ENCODE measurements around the gene SF1. TPM values are rescaled to one million over a fixed set of nuclear protein-coding genes. Genes with fewer than 3 reads are reported as not detected.

Gene SF1
- total and polyA plus RNA-seq, 9 of the 15 experiments (the other 6 are each of a cell fraction or from before 2014, with no cell fraction given): 13.1 to 334 (median 111) TPM

- TF ChIP-seq UBTF (IDR thresholded peaks at IDR 0.05; ENCODE audit: borderline replicate concordance in 1 of 2, low read depth in 2 of 2, low read length in 2 of 2): 0 out of 4 replicates have a peak, but pooled peaks of 1 of the 2 experiments have one; percentile 41
- TF ChIP-seq NFRKB (IDR thresholded peaks at IDR 0.05; ENCODE audit: low read depth): peak; percentile 44; the same call in 1 of the 2 replicates
- TF ChIP-seq ZC3H11A (IDR thresholded peaks at IDR 0.05; ENCODE audit: low read depth, low read length): no peak; the same call in 1 of the 2 replicates
- TF ChIP-seq TAF9B (IDR thresholded peaks at IDR 0.05; ENCODE audit: partially characterized antibody): peak; percentile 11
- no peak for TF ChIP-seq E2F5 (CRISPR knock-in tag; IDR thresholded peaks at IDR 0.05)
- TF ChIP-seq TAF1 (IDR thresholded peaks at IDR 0.05; ENCODE audit: control insufficient read depth, extremely low read depth, insufficient read depth, low read length, severe bottlenecking): peak; percentile 81
- no peak for TF ChIP-seq SMARCB1 (IDR thresholded peaks at IDR 0.05; ENCODE audit: insufficient read length, low read depth)
- TF ChIP-seq CREB1 (IDR thresholded peaks at IDR 0.05): peak; percentile 74
- peak; percentile 82 for TF ChIP-seq CREB1 (CRISPR knock-in tag; IDR thresholded peaks at IDR 0.05)
- no peak for TF ChIP-seq RBM34 (IDR thresholded peaks at IDR 0.05; ENCODE audit: borderline replicate concordance, insufficient read depth, low read length)
- TF ChIP-seq ZBED1 (IDR thresholded peaks at IDR 0.05): peak; percentile 79; the same call in 1 of the 2 replicates
- 0 out of 4 replicates have a peak, but pooled peaks have one; percentile 14 to 36 for TF ChIP-seq SIN3A (IDR thresholded peaks at IDR 0.05; ENCODE audit: borderline replicate concordance in 2 of 2, control insufficient read depth in 1 of 2, low read depth in 2 of 2, low read length in 2 of 2)
- no peak for TF ChIP-seq MAFG (tag; conservative IDR thresholded peaks at IDR 0.05)
- no peak for TF ChIP-seq NFE2L1 (tag; IDR thresholded peaks at IDR 0.05; ENCODE audit: borderline replicate concordance, low read depth)
- TF ChIP-seq NR2C1 (IDR thresholded peaks at IDR 0.05): peak; percentile 60; the same call in 1 of the 2 replicates
- TF ChIP-seq NR2C1 (tag; IDR thresholded peaks at IDR 0.05): peak; percentile 33; the same call in 1 of the 2 replicates
- TF ChIP-seq ZBTB12 (CRISPR knock-in tag; IDR thresholded peaks at IDR 0.05): peak; percentile 70
- TF ChIP-seq NR2C2 (CRISPR knock-in tag; IDR thresholded peaks at IDR 0.05): no peak
- peak; percentile 92 for TF ChIP-seq NR2C2 (tag; IDR thresholded peaks at IDR 0.05)
- TF ChIP-seq HMGN3 (IDR thresholded peaks at IDR 0.05; ENCODE audit: borderline replicate concordance, extremely low read depth, insufficient read length, low read depth, low read length): no peak
- peak; percentile 64 for TF ChIP-seq FOS (IDR thresholded peaks at IDR 0.05; ENCODE audit: extremely low read depth, insufficient read length)
- peak; percentile 37; the same call in 1 of the 2 replicates for TF ChIP-seq PHF8 (IDR thresholded peaks at IDR 0.05; ENCODE audit: borderline replicate concordance, low read length)
- peak; percentile 90 for TF ChIP-seq GABPA (tag; conservative IDR thresholded peaks at IDR 0.05; ENCODE audit: low read depth)
Measured at GRCh38 chr11:64778473-64779298, at the start of gene SF1 (continued).

Measured in K562 (cell line).